Measurements from ENCODE around the gene PGC. TPM values are rescaled to one million over a fixed set of nuclear protein-coding genes. Genes with fewer than 3 reads are reported as not detected.
A peak's percentile ranks its signal among the peaks of the same experiment; 100 is the strongest.

PGC gene
- total RNA-seq, 3 donors from 2014 or later, result not detected

- H3K36me3 ChIP-seq (ENCODE audit: low read depth), result no peaks in the 10 kb centered on the region
- no peak overlapping the region for H3K4me3 ChIP-seq
- H3K9me3 ChIP-seq, result no peaks in the 10 kb centered on the region
- ATAC-seq (no peak), DNase-seq (no peak)
- no peak for TF ChIP-seq CTCF (IDR thresholded peaks at IDR 0.05)
- peaks cover 3% of the 10 kb centered on the region for H3K4me1 ChIP-seq (ENCODE audit: low read depth)
- intact Hi-C loops (cut with DNase I, micrococcal nuclease), result no loop called here
These were observed 56.5 kb downstream of the PGC start for GRCh38 chr6:41690541-41691330.

- intact Hi-C loops (cut with DNase I, micrococcal nuclease), result no loop called here
- peak in 1 of 3 donors; percentile 19 for DNase-seq
- no peak overlapping the region for H3K4me3 ChIP-seq
- H3K36me3 ChIP-seq (ENCODE audit: low read depth), result no peaks in the 10 kb centered on the region
- H3K4me1 ChIP-seq (ENCODE audit: low read depth), result peaks cover 3% of the 10 kb centered on the region
- no peak for TF ChIP-seq CTCF (IDR thresholded peaks at IDR 0.05)
- H3K9me3 ChIP-seq, result no peaks in the 10 kb centered on the region
- no peak for ATAC-seq
These were observed 57.8 kb downstream of the PGC start for GRCh38 chr6:41689171-41690008.

- intact Hi-C loops (cut with DNase I, micrococcal nuclease), result no loop called here
- DNase-seq, result no peak
- H3K36me3 ChIP-seq (ENCODE audit: low read depth), result no peaks in the 10 kb centered on the region
- TF ChIP-seq CTCF (IDR thresholded peaks at IDR 0.05), result no peak
- no peak for ATAC-seq
- no peak overlapping the region for H3K4me3 ChIP-seq
- no peaks in the 10 kb centered on the region for H3K9me3 ChIP-seq
- peaks cover 3% of the 10 kb centered on the region for H3K4me1 ChIP-seq (ENCODE audit: low read depth)
These were observed 58.8 kb downstream of the PGC start for GRCh38 chr6:41688256-41688965.

GRCh38 chr6:41687501-41688175, 59.6 kb downstream of the PGC start:
- Histone ChIP-seq H3K4me1 (ENCODE audit: low read depth) (peaks cover 9% of the 10 kb centered on the region), H3K36me3 (ENCODE audit: low read depth) (no peaks in the 10 kb centered on the region), H3K4me3 (no peak overlapping the region), H3K9me3 (no peaks in the 10 kb centered on the region)
- DNase-seq, result peak; percentile 78 to 87 (median 79)
- no peak for TF ChIP-seq CTCF (IDR thresholded peaks at IDR 0.05)
- ATAC-seq, result peak; percentile 78
- intact Hi-C loops (cut with DNase I, micrococcal nuclease), result no loop called here

Other genes starting within 250 kb of the PGC start
- gene FOXP4, start 201.0 kb downstream of the PGC start, total RNA-seq, result 10 to 100 TPM; 31.5 to 34.9 (median 33.8) TPM
- gene MDFI, start 108.9 kb downstream of the PGC start, total RNA-seq, result 1 to 10 TPM in 2 of 3 donors, under 1 TPM in 1; 0.96 to 2.2 (median 2.1) TPM
- 10 to 100 TPM; 35.2 to 44.5 (median 40.2) TPM for gene TFEB, start 11.8 kb downstream of the PGC start, total RNA-seq
- gene FRS3, start 32.5 kb upstream of the PGC start, total RNA-seq, result 1 to 10 TPM; 3.6 to 7.9 (median 4.6) TPM
- 1 to 10 TPM; 2.7 to 6.7 (median 6.1) TPM for gene PRICKLE4, start 33.4 kb upstream of the PGC start, total RNA-seq
- 100 to 1,000 TPM in 1 of 3 donors, 10 to 100 TPM in 2; 96.9 to 116 (median 96.9) TPM for gene TOMM6, start 40.3 kb upstream of the PGC start, total RNA-seq
- 1 to 10 TPM; 2.8 to 3.7 (median 3.2) TPM for gene USP49, start 148.0 kb upstream of the PGC start, total RNA-seq
- gene MED20, start 173.7 kb upstream of the PGC start, total RNA-seq, result 10 to 100 TPM; 15.5 to 21.2 (median 18.6) TPM
- 10 to 100 TPM in 2 of 3 donors, 1 to 10 TPM in 1; 7.5 to 10.5 (median 10.2) TPM for gene BYSL, start 174.1 kb upstream of the PGC start, total RNA-seq
- gene CCND3, start 194.4 kb upstream of the PGC start, total RNA-seq, result 10 to 100 TPM; 51.2 to 69.1 (median 60.0) TPM